Epithelial cell of proximal tubule (primary cell): ENCODE data around the gene NUP93. TPM values are rescaled to one million over a fixed set of nuclear protein-coding genes. Genes with fewer than 3 reads are reported as not detected.

ENCODE experiments used
- DNase-seq: peaks from one replicate; pipeline ENCODE4 v3.0.0-alpha.2; 2011; ENCODE audit warnings: low read depth
- H3K4me3 ChIP-seq: 2 replicates; pipeline ENCODE4 v1.5.1; 2011; ENCODE audit warnings: low read depth, mild to moderate bottlenecking, low read length
- CTCF ChIP-seq: conservative IDR thresholded peaks from 2 replicates; pipeline ENCODE4 v1.5.1; 2012; ENCODE audit warnings: low read depth, mild to moderate bottlenecking, low read length
- total RNA-seq: library from RNA; depleted of rRNA; stranded (reverse); fragments of >200 nt; gene quantifications from 2 replicates; pipeline ENCODE4 v1.2.3, GENCODE V29; 2015

The NUP93 gene
- total RNA-seq, 1 donor from 2014 or later: 92.5 TPM

- H3K4me3 ChIP-seq: no peak overlapping the region
- TF ChIP-seq CTCF: no peak
- no peak for DNase-seq
These were observed 46.6 kb downstream of the NUP93 start for GRCh38 chr16:56776562-56776961.

- no peak overlapping the region for H3K4me3 ChIP-seq
- DNase-seq: no peak
- no peak for TF ChIP-seq CTCF
These were observed 47.1 kb downstream of the NUP93 start for GRCh38 chr16:56777001-56777400.

- TF ChIP-seq CTCF: no peak
- DNase-seq: no peak
- H3K4me3 ChIP-seq: no peak overlapping the region
These were observed 47.6 kb downstream of the NUP93 start for GRCh38 chr16:56777482-56777881.

GRCh38 chr16:56779906-56780305 lies 50.0 kb downstream of the NUP93 start:
- no peak for TF ChIP-seq CTCF
- no peak overlapping the region for H3K4me3 ChIP-seq
- no peak for DNase-seq

GRCh38 chr16:56780646-56781045 lies 50.7 kb downstream of the NUP93 start:
- no peak for DNase-seq
- H3K4me3 ChIP-seq: no peak overlapping the region
- TF ChIP-seq CTCF: no peak

- no peak for DNase-seq
- no peak for TF ChIP-seq CTCF
- H3K4me3 ChIP-seq: no peak overlapping the region
These were observed 51.6 kb downstream of the NUP93 start for GRCh38 chr16:56781528-56781961.

- DNase-seq: no peak
- TF ChIP-seq CTCF: no peak
- H3K4me3 ChIP-seq: no peak overlapping the region
These were observed 53.4 kb downstream of the NUP93 start for GRCh38 chr16:56783344-56783743.
